SH-SY5Y (cell line): ENCODE results near the gene ULK4.

Source experiments
- GATA2 ChIP-seq: IDR thresholded peaks from 2 replicates; pipeline ENCODE4 v1.6.1; 2011; ENCODE audit warnings: mild to moderate bottlenecking, low read depth, low read length
- GATA3 ChIP-seq: IDR thresholded peaks from 2 replicates; pipeline ENCODE4 v1.6.1; 2011; ENCODE audit warnings: low read depth, mild to moderate bottlenecking, low read length, moderate library complexity

Gene ULK4

GRCh38 chr3:41223078-41223477 is 738.8 kb downstream of the ULK4 start:
- TF ChIP-seq GATA3 (no peak), GATA2 (no peak)

GRCh38 chr3:41222501-41222900 is 739.4 kb downstream of the ULK4 start:
- TF ChIP-seq GATA2 (no peak), GATA3 (no peak)

- TF ChIP-seq GATA2 (no peak), GATA3 (no peak)
Observed at GRCh38 chr3:41222012-41222411, 739.9 kb downstream of the ULK4 start.

- TF ChIP-seq GATA2, result no peak
- TF ChIP-seq GATA3, result no peak
Observed at GRCh38 chr3:41220906-41221677, 740.8 kb downstream of the ULK4 start.

- no peak for TF ChIP-seq GATA3
- TF ChIP-seq GATA2, result no peak
Observed at GRCh38 chr3:41219424-41219823, 742.5 kb downstream of the ULK4 start.

- TF ChIP-seq GATA2 (no peak), GATA3 (no peak)
Observed at GRCh38 chr3:41216993-41217392, 744.9 kb downstream of the ULK4 start.

GRCh38 chr3:41216422-41216821 is 745.5 kb downstream of the ULK4 start:
- TF ChIP-seq GATA3, result no peak
- TF ChIP-seq GATA2, result no peak

- TF ChIP-seq GATA2 (no peak), GATA3 (no peak)
Observed at GRCh38 chr3:41213588-41213987, 748.3 kb downstream of the ULK4 start.

- TF ChIP-seq GATA2, result no peak
- no peak for TF ChIP-seq GATA3
Observed at GRCh38 chr3:41212088-41212487, 749.8 kb downstream of the ULK4 start.

GRCh38 chr3:41210966-41211365 is 750.9 kb downstream of the ULK4 start:
- TF ChIP-seq GATA2, result no peak
- TF ChIP-seq GATA3, result no peak

GRCh38 chr3:41209646-41210045 is 752.3 kb downstream of the ULK4 start:
- TF ChIP-seq GATA2, result no peak
- TF ChIP-seq GATA3, result no peak

- TF ChIP-seq GATA3, result no peak
Observed at GRCh38 chr3:41208507-41209220, 753.2 kb downstream of the ULK4 start.

- TF ChIP-seq GATA2, result no peak
Observed at GRCh38 chr3:41207355-41207754, 754.5 kb downstream of the ULK4 start.

- TF ChIP-seq GATA3 (no peak), GATA2 (no peak)
Observed at GRCh38 chr3:41205591-41205990, 756.3 kb downstream of the ULK4 start.

- TF ChIP-seq GATA2, result no peak
- no peak for TF ChIP-seq GATA3
Observed at GRCh38 chr3:41204369-41204768, 757.5 kb downstream of the ULK4 start.
